ENCODE measurements around the gene TMEM163. TPM values are rescaled to one million over a fixed set of nuclear protein-coding genes. Genes with fewer than 3 reads are reported as not detected.
"Not testable (repeated sequence)": the region's sequence is repeated elsewhere in the genome, so short reads cannot be mapped to it uniquely, and the experiment has no call there.

TMEM163 gene
- total RNA-seq, 6 donors from 2014 or later: 19.3 to 71.6 (median 26.7) TPM

DNA sequence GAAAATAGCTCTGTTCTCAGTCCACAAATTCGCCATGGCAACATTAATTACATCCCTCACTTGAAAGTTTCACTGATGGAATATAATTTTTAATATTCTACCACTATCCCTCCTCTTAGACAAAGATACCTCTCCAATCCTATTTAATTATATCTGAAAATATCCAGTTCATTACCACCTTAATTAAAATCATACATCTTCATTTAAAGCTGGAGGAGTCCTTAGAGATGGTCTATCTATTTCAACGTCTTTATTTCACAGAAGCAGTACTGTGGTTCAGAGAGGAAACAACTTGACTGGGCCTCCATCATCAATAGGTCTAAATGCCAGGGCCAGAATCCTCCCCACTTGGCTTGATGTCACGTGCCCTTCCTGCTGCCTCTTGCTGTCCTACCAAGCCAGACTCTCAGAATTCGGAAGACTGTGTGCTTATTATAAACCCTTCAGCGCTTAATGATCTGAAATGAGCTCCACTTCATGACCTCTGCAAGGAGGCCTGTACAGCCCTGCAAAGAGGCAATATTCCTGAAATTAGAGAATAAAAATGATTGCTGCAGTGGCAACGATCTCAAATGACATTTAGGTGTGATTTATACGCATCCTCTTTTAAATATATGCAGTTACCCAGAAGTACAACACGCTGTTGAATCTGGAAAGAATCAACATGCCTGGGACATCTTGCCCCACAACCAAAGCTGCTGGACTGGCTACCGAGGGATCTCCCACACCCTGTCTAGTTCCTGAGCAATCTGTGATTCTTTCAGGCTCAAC, 146.3 kb downstream of the TMEM163 start:
- Histone ChIP-seq H3K4me1 (no peaks in the 10 kb centered on the region), H3K27ac (no peak overlapping the region), H3K36me3 (no peaks in the 10 kb centered on the region), H3K9me3 (no peaks in the 10 kb centered on the region), H3K27me3 (no peaks in the 10 kb centered on the region), H3K4me3 (no peak overlapping the region)
- TF ChIP-seq POLR2A (IDR thresholded peaks at IDR 0.05): no peak
- no peak for TF ChIP-seq POLR2AphosphoS5 (IDR thresholded peaks at IDR 0.05)
- no peak for TF ChIP-seq EP300 (IDR thresholded peaks at IDR 0.05)
- TF ChIP-seq, protein P1, sequence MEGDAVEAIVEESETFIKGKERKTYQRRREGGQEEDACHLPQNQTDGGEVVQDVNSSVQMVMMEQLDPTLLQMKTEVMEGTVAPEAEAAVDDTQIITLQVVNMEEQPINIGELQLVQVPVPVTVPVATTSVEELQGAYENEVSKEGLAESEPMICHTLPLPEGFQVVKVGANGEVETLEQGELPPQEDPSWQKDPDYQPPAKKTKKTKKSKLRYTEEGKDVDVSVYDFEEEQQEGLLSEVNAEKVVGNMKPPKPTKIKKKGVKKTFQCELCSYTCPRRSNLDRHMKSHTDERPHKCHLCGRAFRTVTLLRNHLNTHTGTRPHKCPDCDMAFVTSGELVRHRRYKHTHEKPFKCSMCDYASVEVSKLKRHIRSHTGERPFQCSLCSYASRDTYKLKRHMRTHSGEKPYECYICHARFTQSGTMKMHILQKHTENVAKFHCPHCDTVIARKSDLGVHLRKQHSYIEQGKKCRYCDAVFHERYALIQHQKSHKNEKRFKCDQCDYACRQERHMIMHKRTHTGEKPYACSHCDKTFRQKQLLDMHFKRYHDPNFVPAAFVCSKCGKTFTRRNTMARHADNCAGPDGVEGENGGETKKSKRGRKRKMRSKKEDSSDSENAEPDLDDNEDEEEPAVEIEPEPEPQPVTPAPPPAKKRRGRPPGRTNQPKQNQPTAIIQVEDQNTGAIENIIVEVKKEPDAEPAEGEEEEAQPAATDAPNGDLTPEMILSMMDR (IDR thresholded peaks at IDR 0.05): no peak
- no peak for ATAC-seq (ENCODE audit: low FRiP score in 2 of 2)
- no peak for DNase-seq
- WGBS, 2 donors: 74 to 78% methylated on average over 9 of the region's 9 CpGs

DNA sequence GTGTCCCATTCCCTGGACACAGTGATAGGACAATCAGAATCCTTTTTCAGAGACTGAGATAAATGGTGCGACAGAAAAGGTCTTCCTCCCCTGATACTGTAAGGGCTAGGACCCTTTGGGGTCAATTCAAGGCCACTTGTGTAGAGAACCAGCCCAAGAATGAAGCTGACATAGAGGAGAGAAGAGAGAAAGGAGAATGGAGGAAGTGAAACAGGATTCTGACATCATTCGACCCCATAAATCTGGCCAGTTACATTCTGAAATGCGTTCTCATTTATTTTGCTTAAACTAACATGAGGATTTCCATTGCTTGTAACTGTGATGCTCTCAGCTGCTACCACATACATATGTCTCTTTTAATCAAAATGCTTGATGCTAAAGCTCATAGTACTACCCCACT, 148.1 kb downstream of the TMEM163 start:
- H3K27me3 ChIP-seq: no peaks in the 10 kb centered on the region
- ATAC-seq (ENCODE audit: low FRiP score in 2 of 2) (no peak), DNase-seq (no peak)
- H3K36me3 ChIP-seq: no peaks in the 10 kb centered on the region
- no peaks in the 10 kb centered on the region for H3K4me1 ChIP-seq
- no peak overlapping the region for H3K27ac ChIP-seq
- WGBS, 2 donors: 70 to 77% methylated on average over 3 of the region's 3 CpGs
- H3K4me3 ChIP-seq: no peak overlapping the region
- TF ChIP-seq, protein P1 (IDR thresholded peaks at IDR 0.05): no peak
- no peak for TF ChIP-seq POLR2AphosphoS5 (IDR thresholded peaks at IDR 0.05)
- no peak for TF ChIP-seq POLR2A (IDR thresholded peaks at IDR 0.05)
- no peak for TF ChIP-seq EP300 (IDR thresholded peaks at IDR 0.05)
- no peaks in the 10 kb centered on the region for H3K9me3 ChIP-seq

DNA sequence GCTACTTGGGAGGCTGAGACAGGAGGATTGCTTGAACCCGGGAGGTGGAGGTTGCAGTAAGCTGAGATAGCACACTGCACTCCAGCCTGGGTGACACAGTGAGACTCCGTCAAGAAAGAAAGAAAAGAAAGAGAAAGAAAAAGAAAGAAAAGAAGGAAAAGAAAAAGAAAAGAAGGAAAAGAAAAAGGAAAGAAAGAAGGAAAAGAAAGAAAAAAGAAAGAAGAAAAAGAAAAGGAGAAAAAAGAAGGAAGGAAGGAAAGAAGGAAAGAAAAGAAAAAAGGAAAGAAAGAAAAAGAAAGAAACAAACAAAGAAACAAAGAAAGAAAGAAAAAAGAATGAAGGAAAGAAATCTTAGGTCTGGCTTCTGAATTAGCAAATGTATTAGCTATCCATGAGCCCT, 150.4 kb downstream of the TMEM163 start:
- Histone ChIP-seq H3K4me3 (no peak overlapping the region), H3K9me3 (no peaks in the 10 kb centered on the region), H3K36me3 (no peaks in the 10 kb centered on the region), H3K27me3 (no peaks in the 10 kb centered on the region), H3K4me1 (no peaks in the 10 kb centered on the region), H3K27ac (no peak overlapping the region)
- TF ChIP-seq EP300 (IDR thresholded peaks at IDR 0.05) (no peak), POLR2AphosphoS5 (IDR thresholded peaks at IDR 0.05) (no peak), POLR2A (IDR thresholded peaks at IDR 0.05) (no peak)
- TF ChIP-seq, protein P1 (IDR thresholded peaks at IDR 0.05): no peak
- 100% methylated on average over 2 of the region's 2 CpGs for WGBS, 2 donors
- ATAC-seq (ENCODE audit: low FRiP score in 2 of 2): no peak
- no peak for DNase-seq

DNA sequence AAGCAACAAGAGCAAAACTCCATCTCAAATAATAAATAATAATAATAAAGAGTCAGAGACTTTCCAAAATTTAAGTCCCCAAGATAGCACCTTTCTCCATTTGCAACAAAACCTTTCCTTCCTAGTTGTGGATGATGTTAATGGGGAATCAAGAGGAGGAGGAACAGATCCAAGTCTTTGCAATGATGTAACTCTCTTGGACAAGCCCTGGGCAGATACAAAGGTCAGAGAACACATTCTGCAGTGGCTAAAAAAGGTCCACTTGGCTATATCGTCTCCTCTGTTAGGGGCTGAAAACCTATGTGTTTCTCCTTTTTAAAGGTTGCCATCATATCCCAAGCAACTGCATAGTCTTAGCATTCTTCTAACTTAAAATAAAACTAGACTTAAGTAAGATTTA, 151.1 kb downstream of the TMEM163 start:
- TF ChIP-seq, protein P1 (IDR thresholded peaks at IDR 0.05): no peak
- TF ChIP-seq EP300 (IDR thresholded peaks at IDR 0.05) (no peak), POLR2A (IDR thresholded peaks at IDR 0.05) (no peak), POLR2AphosphoS5 (IDR thresholded peaks at IDR 0.05) (no peak)
- H3K27ac ChIP-seq: no peak overlapping the region
- H3K4me1 ChIP-seq: no peaks in the 10 kb centered on the region
- DNase-seq (no peak), ATAC-seq (ENCODE audit: low FRiP score in 2 of 2) (no peak)
- no peaks in the 10 kb centered on the region for H3K9me3 ChIP-seq
- WGBS, 2 donors: 83 to 100% methylated on average over 1 of the region's 1 CpG
- H3K36me3 ChIP-seq: no peaks in the 10 kb centered on the region
- H3K27me3 ChIP-seq: no peaks in the 10 kb centered on the region
- H3K4me3 ChIP-seq: no peak overlapping the region

DNA sequence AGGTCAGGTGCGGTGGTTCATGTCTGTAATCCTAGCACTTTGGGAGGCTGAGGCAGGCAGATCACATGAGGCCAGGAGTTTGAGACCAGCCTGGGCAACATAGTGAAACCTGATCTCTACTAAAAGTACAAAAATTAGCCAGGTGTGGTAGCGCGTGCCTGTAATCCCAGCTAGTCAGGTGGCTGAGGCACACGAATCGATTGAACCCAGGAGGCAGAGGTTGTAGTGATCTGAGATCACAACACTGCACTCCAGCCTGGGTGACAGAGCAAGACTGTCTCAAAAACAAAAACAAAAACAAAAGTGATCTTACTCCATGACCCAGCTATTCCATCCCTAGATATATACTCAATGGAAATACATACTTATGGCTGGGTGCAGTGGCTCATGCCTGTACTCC, 153.8 kb downstream of the TMEM163 start:
- not testable (repeated sequence) for ATAC-seq (ENCODE audit: low FRiP score in 2 of 2); DNase-seq; H3K9me3 ChIP-seq; H3K27me3 ChIP-seq; H3K27ac ChIP-seq; H3K4me3 ChIP-seq; H3K36me3 ChIP-seq; H3K4me1 ChIP-seq
- 69 to 89% methylated on average over 5 of the region's 5 CpGs for WGBS, 2 donors
